Astrocyte of the spinal cord (primary cell): ENCODE data around the gene CYP4B1.

Experiments used
- DNase-seq: peaks from one replicate; pipeline ENCODE4 v3.0.0; 2011; ENCODE audit warnings: low read depth, low spot score
- H3K4me3 ChIP-seq: 2 replicates; pipeline ENCODE4 v1.5.1; 2011; ENCODE audit warnings: low read depth, mild to moderate bottlenecking, low read length, moderate library complexity
- CTCF ChIP-seq: IDR thresholded peaks from 2 replicates; pipeline ENCODE4 v1.5.1; 2012; ENCODE audit warnings: low read depth, mild to moderate bottlenecking, low read length, inconsistent platforms
- in situ Hi-C: cut with HindIII; loops from 2 replicates; pipeline ENCODE4 v1.10.0; 2017; ENCODE audit warnings: low sequenced_read_pairs

CYP4B1 gene

GRCh38 chr1:46802901-46803574, 4.2 kb downstream of the CYP4B1 start:
- in situ Hi-C loops: no loop called here
- no peak for DNase-seq
- no peak overlapping the region for H3K4me3 ChIP-seq
- TF ChIP-seq CTCF: no peak

GRCh38 chr1:46804027-46804889, 5.4 kb downstream of the CYP4B1 start:
- TF ChIP-seq CTCF: no peak
- no peak overlapping the region for H3K4me3 ChIP-seq
- DNase-seq: no peak
- in situ Hi-C loops: no loop called here

GRCh38 chr1:46804926-46805325, 6.1 kb downstream of the CYP4B1 start:
- TF ChIP-seq CTCF: no peak
- no peak for DNase-seq
- H3K4me3 ChIP-seq: no peak overlapping the region
- in situ Hi-C loops: no loop called here

GRCh38 chr1:46805755-46806154, 6.9 kb downstream of the CYP4B1 start:
- H3K4me3 ChIP-seq: no peak overlapping the region
- in situ Hi-C loops: no loop called here
- DNase-seq: no peak
- no peak for TF ChIP-seq CTCF

GRCh38 chr1:46806196-46807020, 7.6 kb downstream of the CYP4B1 start:
- in situ Hi-C loops: no loop called here

More at GRCh38 chr1:46806196-46807020, 7.6 kb downstream of the CYP4B1 start:
- no peak for TF ChIP-seq CTCF
- no peak for DNase-seq
- no peak overlapping the region for H3K4me3 ChIP-seq
